Measurements from ENCODE around the gene RNF43. TPM values are rescaled to one million over a fixed set of nuclear protein-coding genes. Genes with fewer than 3 reads are reported as not detected.

RNF43 gene
- total RNA-seq, 6 experiments from 2014 or later, result 1.7 to 11.5 (median 6.0) TPM

DNA sequence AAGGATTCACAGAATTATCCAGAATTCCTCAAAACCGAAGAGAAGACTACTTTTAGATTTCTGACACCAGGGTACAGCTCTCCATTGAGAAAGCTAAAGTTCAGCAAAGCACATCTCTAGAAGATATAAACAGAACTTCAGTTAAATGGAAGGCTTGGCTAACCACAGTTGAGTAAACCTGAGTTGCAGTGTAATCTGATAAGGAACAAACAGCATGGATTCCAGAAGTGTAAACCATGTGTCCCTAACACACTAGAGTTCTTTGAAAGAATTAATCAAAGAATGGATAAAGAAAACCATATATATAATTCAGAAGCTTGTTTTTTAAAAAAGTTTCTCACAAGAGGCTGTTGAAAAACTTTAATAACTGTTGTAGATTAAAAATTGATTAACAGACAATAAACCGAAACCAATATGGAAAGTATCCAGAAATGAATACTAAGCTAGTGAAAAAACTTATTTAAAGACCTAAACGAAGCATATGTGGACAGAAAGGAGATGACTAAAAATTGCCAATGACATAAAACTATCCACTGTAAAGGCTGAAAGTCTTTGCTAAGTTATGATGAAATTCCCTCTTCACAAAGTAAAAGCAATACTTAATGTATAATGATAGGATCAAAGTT, 4.3 kb downstream of the RNF43 start:
- intact Hi-C loops (cut with DNase I), result no loop called here
- peak overlapping the region in 2 of 3 donors; percentile 9 to 59 for H3K4me3 ChIP-seq

DNA sequence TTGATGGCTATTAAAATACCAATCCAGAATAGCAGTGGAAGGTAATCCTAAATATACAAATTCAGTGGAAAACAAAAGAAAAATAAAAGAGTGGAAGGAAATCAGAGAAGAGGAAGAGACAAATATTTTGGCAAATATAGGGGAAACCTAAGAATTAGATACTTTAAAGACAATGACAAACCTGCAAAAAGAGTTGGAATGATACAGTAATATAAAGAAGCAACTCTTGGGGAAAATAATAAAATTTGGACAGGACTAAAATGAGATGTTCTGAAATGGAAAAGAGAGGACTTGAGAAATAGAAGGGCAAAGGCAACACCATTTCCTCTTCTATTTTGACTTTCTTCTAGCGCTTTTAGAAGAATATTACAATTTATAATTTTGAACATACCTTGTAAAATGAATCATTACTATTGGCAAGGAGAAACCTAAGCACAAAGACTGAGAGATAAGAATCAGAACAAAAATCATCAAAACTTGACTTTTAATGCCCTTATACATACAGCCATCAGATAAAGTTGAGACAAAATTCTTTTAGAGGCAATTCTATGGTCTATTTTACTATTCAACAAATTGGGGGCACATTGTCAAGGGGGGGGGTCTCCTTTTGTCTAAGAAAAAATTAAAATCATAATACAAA, 5.2 kb downstream of the RNF43 start:
- Histone ChIP-seq H3K27ac (no peak overlapping the region), H3K27me3 (no peaks in the 10 kb centered on the region), H3K4me1 (peaks cover 0 to 32% (median 7%) of the 10 kb centered on the region in 4 donors), H3K9me3 (no peaks in the 10 kb centered on the region), H3K36me3 (no peaks in the 10 kb centered on the region), H3K4me3 (no peak overlapping the region)
- ATAC-seq (no peak), DNase-seq (no peak)
- intact Hi-C loops (cut with DNase I), result no loop called here
- 100% methylated on average over 1 of the region's 1 CpG for WGBS (ENCODE audit: insufficient coverage, low coverage, low lambda C conversion rate, missing lambda C conversion rate)
- TF ChIP-seq, protein P1, sequence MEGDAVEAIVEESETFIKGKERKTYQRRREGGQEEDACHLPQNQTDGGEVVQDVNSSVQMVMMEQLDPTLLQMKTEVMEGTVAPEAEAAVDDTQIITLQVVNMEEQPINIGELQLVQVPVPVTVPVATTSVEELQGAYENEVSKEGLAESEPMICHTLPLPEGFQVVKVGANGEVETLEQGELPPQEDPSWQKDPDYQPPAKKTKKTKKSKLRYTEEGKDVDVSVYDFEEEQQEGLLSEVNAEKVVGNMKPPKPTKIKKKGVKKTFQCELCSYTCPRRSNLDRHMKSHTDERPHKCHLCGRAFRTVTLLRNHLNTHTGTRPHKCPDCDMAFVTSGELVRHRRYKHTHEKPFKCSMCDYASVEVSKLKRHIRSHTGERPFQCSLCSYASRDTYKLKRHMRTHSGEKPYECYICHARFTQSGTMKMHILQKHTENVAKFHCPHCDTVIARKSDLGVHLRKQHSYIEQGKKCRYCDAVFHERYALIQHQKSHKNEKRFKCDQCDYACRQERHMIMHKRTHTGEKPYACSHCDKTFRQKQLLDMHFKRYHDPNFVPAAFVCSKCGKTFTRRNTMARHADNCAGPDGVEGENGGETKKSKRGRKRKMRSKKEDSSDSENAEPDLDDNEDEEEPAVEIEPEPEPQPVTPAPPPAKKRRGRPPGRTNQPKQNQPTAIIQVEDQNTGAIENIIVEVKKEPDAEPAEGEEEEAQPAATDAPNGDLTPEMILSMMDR (IDR thresholded peaks at IDR 0.05), result no peak
- no peak for TF ChIP-seq POLR2A (IDR thresholded peaks at IDR 0.05)

More for the DNA sequence above, 4.3 kb downstream of the RNF43 start:
- DNase-seq, result no peak
- WGBS (ENCODE audit: insufficient coverage, low coverage, low lambda C conversion rate, missing lambda C conversion rate), result 19% methylated on average over 3 of the region's 3 CpGs
- TF ChIP-seq, protein P1 (IDR thresholded peaks at IDR 0.05), result no peak
- no peak for TF ChIP-seq POLR2A (IDR thresholded peaks at IDR 0.05)
- Histone ChIP-seq H3K27ac (peak overlapping the region in 2 of 3 donors; percentile 2 to 4), H3K36me3 (no peaks in the 10 kb centered on the region), H3K9me3 (no peaks in the 10 kb centered on the region), H3K4me1 (peaks cover 0 to 32% (median 7%) of the 10 kb centered on the region in 4 donors), H3K27me3 (no peaks in the 10 kb centered on the region)
- ATAC-seq, result peak in 2 of 4 donors; percentile 17 to 27

DNA sequence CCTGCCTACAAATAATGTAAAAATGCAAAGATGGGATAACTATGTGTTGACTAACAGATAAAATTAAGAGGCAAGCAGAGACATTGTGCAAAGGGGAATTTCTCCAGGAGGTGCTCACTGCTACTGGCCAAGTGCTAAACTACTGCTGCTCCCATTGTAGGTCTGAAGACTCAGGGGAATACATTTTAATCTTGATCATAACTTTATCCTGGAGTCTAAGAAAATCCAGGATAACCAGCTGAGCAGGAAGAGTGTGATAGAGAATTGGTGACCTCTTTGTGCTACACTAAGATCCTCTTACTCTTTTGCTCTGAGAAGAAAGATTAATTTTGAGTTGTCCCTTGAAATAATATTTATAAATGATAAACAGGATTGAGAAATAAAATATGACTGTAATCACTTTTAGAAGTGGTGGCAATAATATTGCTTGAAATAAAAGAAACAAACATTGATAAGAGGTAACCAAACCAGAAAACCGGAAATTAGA, 5.9 kb downstream of the RNF43 start:
- no peak overlapping the region for H3K27ac ChIP-seq
- ATAC-seq (no peak), DNase-seq (no peak)
- no peaks in the 10 kb centered on the region for H3K27me3 ChIP-seq
- intact Hi-C loops (cut with DNase I), result no loop called here
- H3K4me1 ChIP-seq, result peaks cover 0 to 29% (median 7%) of the 10 kb centered on the region in 4 donors
- H3K4me3 ChIP-seq, result no peak overlapping the region
- 50% methylated on average over 1 of the region's 1 CpG for WGBS (ENCODE audit: insufficient coverage, low coverage, low lambda C conversion rate, missing lambda C conversion rate)
- TF ChIP-seq, protein P1 (IDR thresholded peaks at IDR 0.05), result no peak
- no peak for TF ChIP-seq POLR2A (IDR thresholded peaks at IDR 0.05)
- H3K9me3 ChIP-seq, result no peaks in the 10 kb centered on the region
- H3K36me3 ChIP-seq, result no peaks in the 10 kb centered on the region

DNA sequence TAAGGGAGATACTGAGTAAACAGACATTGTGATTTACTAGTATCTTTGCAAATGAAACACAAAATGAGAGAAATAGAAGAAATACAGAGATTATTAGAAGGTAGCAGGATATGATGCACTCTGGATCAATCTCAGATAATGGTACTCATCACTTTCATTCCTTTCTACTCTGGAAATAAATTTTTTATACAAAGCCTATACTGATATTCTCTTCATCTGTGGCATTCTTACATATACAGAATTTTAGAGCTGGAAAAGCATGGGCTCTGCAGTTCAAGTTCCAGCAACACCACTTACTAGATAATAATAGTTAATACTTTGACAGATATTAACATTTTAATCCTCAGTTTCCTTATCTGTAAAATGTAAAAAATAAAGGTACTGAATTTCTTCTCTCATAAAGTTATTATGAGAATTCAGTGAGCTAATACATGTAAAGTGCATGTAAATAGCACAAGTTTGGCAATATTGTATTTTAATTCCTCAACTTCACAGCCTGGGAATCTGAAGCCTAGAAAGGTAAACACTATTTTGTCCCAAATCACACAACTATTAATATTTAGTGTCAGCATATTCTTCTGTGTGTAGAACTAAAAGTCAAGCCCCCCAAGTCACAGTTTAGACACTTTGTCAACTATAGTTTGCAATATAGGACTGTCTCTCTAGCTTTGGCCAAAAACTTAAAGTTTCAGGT, 6.5 kb downstream of the RNF43 start:
- no peak for ATAC-seq
- no peak overlapping the region for H3K27ac ChIP-seq
- no peaks in the 10 kb centered on the region for H3K36me3 ChIP-seq
- intact Hi-C loops (cut with DNase I), result no loop called here
- no peaks in the 10 kb centered on the region for H3K27me3 ChIP-seq
- H3K4me1 ChIP-seq, result peaks cover 0 to 24% (median 4%) of the 10 kb centered on the region in 4 donors
- no peaks in the 10 kb centered on the region for H3K9me3 ChIP-seq
- DNase-seq, result no peak
- no peak overlapping the region for H3K4me3 ChIP-seq
- TF ChIP-seq, protein P1 (IDR thresholded peaks at IDR 0.05), result no peak
- TF ChIP-seq POLR2A (IDR thresholded peaks at IDR 0.05), result no peak

Measured in right lobe of liver (tissue), 6 donors.